ENCODE measurements around the gene ZNF165.
"Not testable (repeated sequence)": the region's sequence is repeated elsewhere in the genome, so short reads cannot be mapped to it uniquely, and the experiment has no call there.

Gene ZNF165

GRCh38 chr6:28122283-28122682, 41.9 kb downstream of the ZNF165 start:
- not testable (repeated sequence) for DNase-seq

- peak; percentile 82 for DNase-seq
Measured at GRCh38 chr6:28124350-28124970, 44.1 kb downstream of the ZNF165 start, which contains the start of gene ZSCAN16. Gene ZSCAN16, plus strand, starts transcription at chr6:28124609. Its CDS starts 835 bp downstream, at chr6:28125444.

GRCh38 chr6:28124971-28125353, 44.6 kb downstream of the ZNF165 start:
- DNase-seq = no peak

- DNase-seq = no peak
Measured at GRCh38 chr6:28125401-28125800, 45.0 kb downstream of the ZNF165 start.

DNA sequence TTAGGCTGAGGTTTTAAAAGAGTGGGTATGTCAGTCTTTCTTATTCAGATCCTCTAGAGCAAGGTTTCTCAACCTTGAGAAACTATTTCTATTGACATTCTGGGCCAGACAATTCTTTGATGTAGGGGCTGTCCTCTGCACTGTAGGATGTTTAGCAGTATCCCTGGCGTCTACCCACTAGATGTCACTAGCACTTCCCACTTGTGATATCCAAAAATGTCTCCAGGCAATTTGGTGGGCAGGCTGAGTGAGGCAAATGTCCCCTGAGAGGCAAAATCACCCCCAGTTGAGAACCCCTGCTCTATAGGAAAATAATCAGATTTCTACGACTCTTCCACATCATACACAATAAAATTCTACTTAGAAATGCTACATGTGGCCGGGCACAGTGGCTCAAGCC, 53.6 kb downstream of the ZNF165 start:
- DNase-seq = peak; percentile 26

- no peak for DNase-seq
Measured at GRCh38 chr6:28134716-28135115, 54.3 kb downstream of the ZNF165 start.

- no peak for DNase-seq
Measured at GRCh38 chr6:28135393-28135792, 55.0 kb downstream of the ZNF165 start.

DNA sequence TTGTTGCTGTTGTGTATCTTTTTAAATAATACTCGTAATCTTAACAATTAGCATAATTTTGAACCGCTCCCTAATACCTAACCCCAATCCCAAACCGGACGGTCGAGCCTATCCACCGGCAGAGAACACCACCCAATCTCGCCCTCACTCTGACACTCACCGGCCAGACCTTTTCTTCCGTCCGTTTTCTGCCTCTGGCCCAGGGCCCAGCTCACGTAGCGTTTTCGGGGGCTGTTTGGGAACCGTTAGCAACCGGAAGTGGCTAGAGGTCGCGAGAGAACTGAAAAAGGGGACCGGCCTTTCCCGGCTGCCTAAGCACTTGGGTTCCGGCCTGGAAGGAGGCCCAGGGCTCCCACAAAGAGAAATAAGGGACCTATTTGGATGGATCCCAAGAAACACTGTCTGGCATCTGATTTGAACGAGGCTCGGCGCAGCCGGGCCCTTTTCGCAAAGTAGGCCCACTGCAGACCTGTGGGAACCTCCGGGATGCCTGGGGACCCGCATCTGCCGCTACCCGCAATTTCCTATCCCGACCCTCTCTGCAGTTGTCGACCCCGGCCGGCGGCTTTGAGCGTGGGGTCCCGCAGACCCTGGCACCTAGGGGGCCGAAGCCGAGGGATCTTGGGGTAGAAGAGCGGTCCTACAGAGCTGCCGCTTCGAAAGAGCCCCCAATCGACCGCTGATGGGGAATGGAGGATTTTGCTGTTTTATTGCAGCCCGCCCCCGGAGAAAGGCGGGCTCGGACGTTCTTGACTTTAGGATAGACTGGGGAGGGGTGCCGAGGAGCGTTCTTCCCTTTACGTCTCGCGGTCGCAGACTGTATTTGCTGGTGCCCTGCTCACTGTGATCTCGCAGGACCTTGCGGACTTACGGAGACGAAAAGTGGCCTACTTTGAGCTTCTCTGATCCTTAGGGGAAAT, 56.5 kb downstream of the ZNF165 start:
- DNase-seq = peak; percentile 86

- DNase-seq = peak; percentile 19
Measured at GRCh38 chr6:28137505-28137981, 57.2 kb downstream of the ZNF165 start.

Data from activated CD4-positive, alpha-beta T cell treated with anti-CD3 and anti-CD28 coated beads for 48 hours (primary cell).